Measurements from ENCODE around the gene CTSK. TPM values are rescaled to one million over a fixed set of nuclear protein-coding genes. Genes with fewer than 3 reads are reported as not detected.

CTSK gene
- total RNA-seq, 1 donor from 2014 or later, result 2.4 TPM

- DNase-seq (ENCODE audit: low read depth) (peak; percentile 77), FAIRE-seq (no peak)
- peaks cover 8% of the 10 kb centered on the region for H3K36me3 ChIP-seq (ENCODE audit: control insufficient read depth, insufficient read depth, low read length)
- no peak for TF ChIP-seq CTCF (IDR thresholded peaks at IDR 0.05; ENCODE audit: insufficient read depth, low read length, severe bottlenecking)
- no peak overlapping the region for H3K4me3 ChIP-seq (ENCODE audit: low read depth, low read length)
- no peaks in the 10 kb centered on the region for H3K27me3 ChIP-seq (ENCODE audit: control insufficient read depth, insufficient read depth, low read length)
Observed at GRCh38 chr1:150820730-150821512, 12.9 kb upstream of the CTSK start.

- no peak for DNase-seq (ENCODE audit: low read depth)
- FAIRE-seq, result no peak
- Histone ChIP-seq H3K4me3 (ENCODE audit: low read depth, low read length) (no peak overlapping the region), H3K27me3 (ENCODE audit: control insufficient read depth, insufficient read depth, low read length) (no peaks in the 10 kb centered on the region), H3K36me3 (ENCODE audit: control insufficient read depth, insufficient read depth, low read length) (peaks cover 11% of the 10 kb centered on the region)
- TF ChIP-seq CTCF (IDR thresholded peaks at IDR 0.05; ENCODE audit: insufficient read depth, low read length, severe bottlenecking), result no peak
Observed at GRCh38 chr1:150815871-150816270, 7.8 kb upstream of the CTSK start.

DNA sequence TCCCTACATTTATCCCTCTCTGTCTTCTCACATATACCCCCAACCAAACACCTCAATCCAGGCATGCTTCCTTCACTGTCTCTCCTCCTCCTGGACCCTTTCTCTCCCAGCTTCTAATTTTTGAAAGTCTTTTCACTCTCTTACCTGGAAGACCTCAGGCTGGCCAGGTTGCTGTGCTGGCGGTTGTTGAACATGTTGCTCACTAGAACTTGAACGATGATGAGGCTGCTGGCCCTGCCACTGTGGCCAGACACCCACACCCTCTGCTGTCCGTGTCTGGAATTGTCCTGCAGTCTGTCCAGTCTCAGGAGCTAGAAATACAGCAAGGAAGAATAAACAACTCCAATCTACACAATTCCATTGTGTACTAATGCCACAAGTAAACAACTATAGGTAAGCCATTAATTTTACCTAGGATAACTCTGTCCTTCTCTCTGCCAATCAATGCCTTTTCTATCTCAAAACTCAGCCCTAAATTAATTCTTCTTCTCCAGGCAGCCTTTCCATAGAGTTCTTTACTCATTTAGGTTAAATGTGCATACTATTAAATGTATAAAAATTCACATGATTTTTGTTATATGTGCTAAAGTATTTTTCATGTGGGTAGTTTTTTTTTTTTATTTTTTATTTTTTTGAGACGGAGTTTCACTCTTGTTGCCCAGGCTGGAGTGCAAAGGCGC is 5.1 kb upstream of the CTSK start:
- H3K36me3 ChIP-seq (ENCODE audit: control insufficient read depth, insufficient read depth, low read length), result peaks cover 10% of the 10 kb centered on the region
- FAIRE-seq (no peak), DNase-seq (ENCODE audit: low read depth) (peak; percentile 74)

GRCh38 chr1:150810958-150811659 is 3.0 kb upstream of the CTSK start:
- DNase-seq (ENCODE audit: low read depth) (no peak), FAIRE-seq (no peak)
- Histone ChIP-seq H3K27me3 (ENCODE audit: control insufficient read depth, insufficient read depth, low read length) (no peaks in the 10 kb centered on the region), H3K4me3 (ENCODE audit: low read depth, low read length) (no peak overlapping the region), H3K36me3 (ENCODE audit: control insufficient read depth, insufficient read depth, low read length) (peaks cover 3% of the 10 kb centered on the region)
- no peak for TF ChIP-seq CTCF (IDR thresholded peaks at IDR 0.05; ENCODE audit: insufficient read depth, low read length, severe bottlenecking)

More for the DNA sequence above, 5.1 kb upstream of the CTSK start:
- peak; percentile 85 for TF ChIP-seq CTCF (IDR thresholded peaks at IDR 0.05; ENCODE audit: insufficient read depth, low read length, severe bottlenecking)
- Histone ChIP-seq H3K27me3 (ENCODE audit: control insufficient read depth, insufficient read depth, low read length) (no peaks in the 10 kb centered on the region), H3K4me3 (ENCODE audit: low read depth, low read length) (no peak overlapping the region)

GRCh38 chr1:150809651-150810050 is 1.6 kb upstream of the CTSK start:
- no peaks in the 10 kb centered on the region for H3K27me3 ChIP-seq (ENCODE audit: control insufficient read depth, insufficient read depth, low read length)
- DNase-seq (ENCODE audit: low read depth) (peak; percentile 91), FAIRE-seq (no peak)
- TF ChIP-seq CTCF (IDR thresholded peaks at IDR 0.05; ENCODE audit: insufficient read depth, low read length, severe bottlenecking), result no peak
- H3K4me3 ChIP-seq (ENCODE audit: low read depth, low read length), result no peak overlapping the region
- peaks cover 3% of the 10 kb centered on the region for H3K36me3 ChIP-seq (ENCODE audit: control insufficient read depth, insufficient read depth, low read length)
